Hepatocyte (in vitro differentiated cells): Measurements from ENCODE around the gene SLC1A4.

ENCODE experiments used
- EZH2 ChIP-seq: fragments of 200-600 bp; sonication (generic); IDR thresholded peaks from 2 replicates; pipeline ENCODE4 v1.6.1; 2016; ENCODE audit warnings: antibody characterized with exemption, mild to moderate bottlenecking, borderline replicate concordance
- EZH2phosphoT487 ChIP-seq: fragments of 200-600 bp; sonication (generic); IDR thresholded peaks from one replicate; pipeline ENCODE4 v1.6.1; 2018; ENCODE audit warnings: antibody characterized with exemption, mild to moderate bottlenecking, low read depth, moderate library complexity; ENCODE audit not compliant: unreplicated experiment, severe bottlenecking
- TF ChIP-seq, protein P1 (sequence below): fragments of 200-600 bp; sonication (generic); IDR thresholded peaks from 2 replicates; pipeline ENCODE4 v1.5.1; 2016; ENCODE audit warnings: antibody characterized with exemption, mild to moderate bottlenecking; ENCODE audit not compliant: poor library complexity

GRCh38 chr2:65019010-65019409, 29.8 kb downstream of the SLC1A4 start:
- TF ChIP-seq, protein P1, sequence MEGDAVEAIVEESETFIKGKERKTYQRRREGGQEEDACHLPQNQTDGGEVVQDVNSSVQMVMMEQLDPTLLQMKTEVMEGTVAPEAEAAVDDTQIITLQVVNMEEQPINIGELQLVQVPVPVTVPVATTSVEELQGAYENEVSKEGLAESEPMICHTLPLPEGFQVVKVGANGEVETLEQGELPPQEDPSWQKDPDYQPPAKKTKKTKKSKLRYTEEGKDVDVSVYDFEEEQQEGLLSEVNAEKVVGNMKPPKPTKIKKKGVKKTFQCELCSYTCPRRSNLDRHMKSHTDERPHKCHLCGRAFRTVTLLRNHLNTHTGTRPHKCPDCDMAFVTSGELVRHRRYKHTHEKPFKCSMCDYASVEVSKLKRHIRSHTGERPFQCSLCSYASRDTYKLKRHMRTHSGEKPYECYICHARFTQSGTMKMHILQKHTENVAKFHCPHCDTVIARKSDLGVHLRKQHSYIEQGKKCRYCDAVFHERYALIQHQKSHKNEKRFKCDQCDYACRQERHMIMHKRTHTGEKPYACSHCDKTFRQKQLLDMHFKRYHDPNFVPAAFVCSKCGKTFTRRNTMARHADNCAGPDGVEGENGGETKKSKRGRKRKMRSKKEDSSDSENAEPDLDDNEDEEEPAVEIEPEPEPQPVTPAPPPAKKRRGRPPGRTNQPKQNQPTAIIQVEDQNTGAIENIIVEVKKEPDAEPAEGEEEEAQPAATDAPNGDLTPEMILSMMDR = no peak
- no peak for TF ChIP-seq EZH2
- no peak for TF ChIP-seq EZH2phosphoT487
